K562 (cell line): Measurements from ENCODE around the gene HMGA1. TPM values are rescaled to one million over a fixed set of nuclear protein-coding genes. Genes with fewer than 3 reads are reported as not detected.

Source experiments
- ATF1 ChIP-seq, 2 experiments: fragments of 450-650 bp in 1 of 2; IDR thresholded peaks; 2 replicates each; pipeline ENCODE4 v1.6.1; 2016; ENCODE audit warnings: missing compliant biosample characterization in 1 of 2, missing genetic modification characterization in 1 of 2
- L3MBTL2 ChIP-seq: fragments of 450-650 bp; IDR thresholded peaks from 2 replicates; pipeline ENCODE4 v1.6.1; 2016; ENCODE audit warnings: mild to moderate bottlenecking, moderate library complexity
- MBD2 ChIP-seq: sonication (generic); IDR thresholded peaks from 2 replicates; pipeline ENCODE4 v1.6.1; 2016; ENCODE audit warnings: low read depth, borderline replicate concordance
- MTA3 ChIP-seq: fragments of 450-650 bp; formaldehyde crosslinking; IDR thresholded peaks from 2 replicates; pipeline ENCODE4 v1.6.1; 2017; ENCODE audit warnings: mild to moderate bottlenecking, borderline replicate concordance
- PCBP1 ChIP-seq: fragments of 200-400 bp; formaldehyde crosslinking; IDR thresholded peaks from 2 replicates; pipeline ENCODE4 v1.6.1; 2018; ENCODE audit warnings: mild to moderate bottlenecking, low read depth, low read length; ENCODE audit not compliant: poor library complexity, severe bottlenecking
- POLR2B ChIP-seq: fragments of 450-650 bp; IDR thresholded peaks from 2 replicates; pipeline ENCODE4 v1.6.1; 2018; ENCODE audit warnings: low read depth; ENCODE audit not compliant: partially characterized antibody
- RB1 ChIP-seq: fragments of 450-650 bp; IDR thresholded peaks from 2 replicates; pipeline ENCODE4 v1.6.1; 2017; ENCODE audit warnings: low read depth, mild to moderate bottlenecking
- TARDBP ChIP-seq: fragments of 450-650 bp; IDR thresholded peaks from 2 replicates; pipeline ENCODE4 v1.6.1; 2016
- ZNF224 ChIP-seq: sonication (generic); formaldehyde crosslinking; IDR thresholded peaks from 2 replicates; pipeline ENCODE4 v1.8.0; 2022; ENCODE audit warnings: mild to moderate bottlenecking, missing genetic modification reagents
- ZNF644 ChIP-seq: fragments of 200-800 bp; sonication (Bioruptor generic); IDR thresholded peaks from 2 replicates; pipeline ENCODE4 v1.6.1; 2016; ENCODE audit warnings: low read depth, missing genetic modification characterization, missing compliant biosample characterization
- polyA plus RNA-seq, 8 experiments: library from polyadenylated mRNA; depleted of rRNA in 4 of 8; stranded (reverse) in 5 of 8; unstranded in 3 of 8; fragments of >200 nt; fragmentation: Nextera tagmentation in 2 of 8; fragmentation: Illumina TruSeq in 1 of 8; extraction: Ambion mirVana in 2 of 8; extraction: Trizol in 1 of 8; gene quantifications; 2 replicates each; pipeline versions ENCODE4 v1.2.1 to v1.2.3, GENCODE V29; 2011 to 2014; ENCODE audit warnings: inconsistent platforms in 1 of 8, missing spikeins in 1 of 8
- total RNA-seq, 7 experiments: library from RNA; depleted of rRNA in 6 of 7; stranded (reverse); fragments of >200 nt in 6 of 7; fragmentation: Illumina TruSeq in 2 of 7; extraction: Trizol in 2 of 7; gene quantifications; 2 replicates each; pipeline versions ENCODE4 v1.2.1 to v1.2.3, GENCODE V29; 2011 to 2021; ENCODE audit warnings: low replicate concordance in 1 of 7
- TF ChIP-seq, protein P1 (sequence below): fragments of 450-650 bp; IDR thresholded peaks from 2 replicates; pipeline ENCODE4 v1.6.1; 2016; ENCODE audit warnings: mild to moderate bottlenecking, moderate library complexity
- TF ChIP-seq, protein P2 (sequence below): fragments of 250-450 bp; sonication (Bioruptor Pico); IDR thresholded peaks from 2 replicates; pipeline ENCODE4 v1.4.0; 2020; ENCODE audit warnings: borderline replicate concordance

HMGA1 gene
- total and polyA plus RNA-seq, 9 of the 15 experiments (the other 6 are each of a cell fraction or from before 2014, with no cell fraction given): 27.8 to 1,947 (median 594) TPM

DNA sequence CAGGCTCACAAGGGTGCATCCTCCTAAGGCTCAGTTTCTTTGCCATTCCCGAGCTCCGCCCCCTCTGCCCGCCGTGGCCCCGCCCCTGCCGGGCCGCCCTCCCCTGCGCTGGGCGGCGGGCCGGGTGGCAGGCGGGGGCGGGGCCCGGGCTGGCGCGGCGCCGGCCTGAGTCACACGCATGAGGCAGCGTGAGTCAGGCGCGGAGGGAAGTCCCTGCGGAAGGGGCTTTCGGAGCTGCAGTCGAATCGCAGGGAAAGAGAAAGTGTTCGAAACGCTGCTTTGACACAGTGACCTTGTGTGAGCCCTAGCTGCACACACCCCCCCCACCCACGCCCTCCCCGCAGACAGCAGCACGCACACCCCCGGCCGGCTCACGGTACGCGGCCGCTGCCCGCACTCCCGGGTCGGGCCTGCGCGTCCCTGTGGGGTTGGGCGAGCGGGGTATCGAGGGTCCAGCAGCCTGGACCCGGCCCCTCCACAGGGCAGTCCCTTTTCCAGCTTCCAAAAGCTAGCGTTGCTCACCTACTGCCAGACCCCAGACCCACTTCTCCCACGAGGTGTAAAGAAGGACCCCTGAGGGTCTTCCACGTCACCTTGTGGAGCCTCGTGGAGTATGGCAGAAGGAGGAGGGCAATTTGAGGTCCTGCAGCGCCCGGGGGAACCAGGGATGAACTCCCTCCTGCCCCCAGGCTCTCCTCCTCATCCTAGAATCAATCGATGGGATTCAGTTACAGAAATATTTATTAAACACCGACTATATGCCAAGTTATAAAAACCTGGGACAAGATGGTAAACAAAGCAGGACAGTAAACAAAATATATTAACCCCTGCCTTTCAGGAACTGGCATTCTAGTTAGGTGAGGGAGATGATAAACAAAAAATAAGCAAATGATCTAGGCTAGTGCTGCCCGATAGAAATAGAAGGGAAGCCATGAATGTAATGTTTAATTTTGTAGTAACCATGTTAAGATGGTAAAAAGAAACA is 12.4 kb upstream of the HMGA1 start (continued):
- TF ChIP-seq, protein P1, sequence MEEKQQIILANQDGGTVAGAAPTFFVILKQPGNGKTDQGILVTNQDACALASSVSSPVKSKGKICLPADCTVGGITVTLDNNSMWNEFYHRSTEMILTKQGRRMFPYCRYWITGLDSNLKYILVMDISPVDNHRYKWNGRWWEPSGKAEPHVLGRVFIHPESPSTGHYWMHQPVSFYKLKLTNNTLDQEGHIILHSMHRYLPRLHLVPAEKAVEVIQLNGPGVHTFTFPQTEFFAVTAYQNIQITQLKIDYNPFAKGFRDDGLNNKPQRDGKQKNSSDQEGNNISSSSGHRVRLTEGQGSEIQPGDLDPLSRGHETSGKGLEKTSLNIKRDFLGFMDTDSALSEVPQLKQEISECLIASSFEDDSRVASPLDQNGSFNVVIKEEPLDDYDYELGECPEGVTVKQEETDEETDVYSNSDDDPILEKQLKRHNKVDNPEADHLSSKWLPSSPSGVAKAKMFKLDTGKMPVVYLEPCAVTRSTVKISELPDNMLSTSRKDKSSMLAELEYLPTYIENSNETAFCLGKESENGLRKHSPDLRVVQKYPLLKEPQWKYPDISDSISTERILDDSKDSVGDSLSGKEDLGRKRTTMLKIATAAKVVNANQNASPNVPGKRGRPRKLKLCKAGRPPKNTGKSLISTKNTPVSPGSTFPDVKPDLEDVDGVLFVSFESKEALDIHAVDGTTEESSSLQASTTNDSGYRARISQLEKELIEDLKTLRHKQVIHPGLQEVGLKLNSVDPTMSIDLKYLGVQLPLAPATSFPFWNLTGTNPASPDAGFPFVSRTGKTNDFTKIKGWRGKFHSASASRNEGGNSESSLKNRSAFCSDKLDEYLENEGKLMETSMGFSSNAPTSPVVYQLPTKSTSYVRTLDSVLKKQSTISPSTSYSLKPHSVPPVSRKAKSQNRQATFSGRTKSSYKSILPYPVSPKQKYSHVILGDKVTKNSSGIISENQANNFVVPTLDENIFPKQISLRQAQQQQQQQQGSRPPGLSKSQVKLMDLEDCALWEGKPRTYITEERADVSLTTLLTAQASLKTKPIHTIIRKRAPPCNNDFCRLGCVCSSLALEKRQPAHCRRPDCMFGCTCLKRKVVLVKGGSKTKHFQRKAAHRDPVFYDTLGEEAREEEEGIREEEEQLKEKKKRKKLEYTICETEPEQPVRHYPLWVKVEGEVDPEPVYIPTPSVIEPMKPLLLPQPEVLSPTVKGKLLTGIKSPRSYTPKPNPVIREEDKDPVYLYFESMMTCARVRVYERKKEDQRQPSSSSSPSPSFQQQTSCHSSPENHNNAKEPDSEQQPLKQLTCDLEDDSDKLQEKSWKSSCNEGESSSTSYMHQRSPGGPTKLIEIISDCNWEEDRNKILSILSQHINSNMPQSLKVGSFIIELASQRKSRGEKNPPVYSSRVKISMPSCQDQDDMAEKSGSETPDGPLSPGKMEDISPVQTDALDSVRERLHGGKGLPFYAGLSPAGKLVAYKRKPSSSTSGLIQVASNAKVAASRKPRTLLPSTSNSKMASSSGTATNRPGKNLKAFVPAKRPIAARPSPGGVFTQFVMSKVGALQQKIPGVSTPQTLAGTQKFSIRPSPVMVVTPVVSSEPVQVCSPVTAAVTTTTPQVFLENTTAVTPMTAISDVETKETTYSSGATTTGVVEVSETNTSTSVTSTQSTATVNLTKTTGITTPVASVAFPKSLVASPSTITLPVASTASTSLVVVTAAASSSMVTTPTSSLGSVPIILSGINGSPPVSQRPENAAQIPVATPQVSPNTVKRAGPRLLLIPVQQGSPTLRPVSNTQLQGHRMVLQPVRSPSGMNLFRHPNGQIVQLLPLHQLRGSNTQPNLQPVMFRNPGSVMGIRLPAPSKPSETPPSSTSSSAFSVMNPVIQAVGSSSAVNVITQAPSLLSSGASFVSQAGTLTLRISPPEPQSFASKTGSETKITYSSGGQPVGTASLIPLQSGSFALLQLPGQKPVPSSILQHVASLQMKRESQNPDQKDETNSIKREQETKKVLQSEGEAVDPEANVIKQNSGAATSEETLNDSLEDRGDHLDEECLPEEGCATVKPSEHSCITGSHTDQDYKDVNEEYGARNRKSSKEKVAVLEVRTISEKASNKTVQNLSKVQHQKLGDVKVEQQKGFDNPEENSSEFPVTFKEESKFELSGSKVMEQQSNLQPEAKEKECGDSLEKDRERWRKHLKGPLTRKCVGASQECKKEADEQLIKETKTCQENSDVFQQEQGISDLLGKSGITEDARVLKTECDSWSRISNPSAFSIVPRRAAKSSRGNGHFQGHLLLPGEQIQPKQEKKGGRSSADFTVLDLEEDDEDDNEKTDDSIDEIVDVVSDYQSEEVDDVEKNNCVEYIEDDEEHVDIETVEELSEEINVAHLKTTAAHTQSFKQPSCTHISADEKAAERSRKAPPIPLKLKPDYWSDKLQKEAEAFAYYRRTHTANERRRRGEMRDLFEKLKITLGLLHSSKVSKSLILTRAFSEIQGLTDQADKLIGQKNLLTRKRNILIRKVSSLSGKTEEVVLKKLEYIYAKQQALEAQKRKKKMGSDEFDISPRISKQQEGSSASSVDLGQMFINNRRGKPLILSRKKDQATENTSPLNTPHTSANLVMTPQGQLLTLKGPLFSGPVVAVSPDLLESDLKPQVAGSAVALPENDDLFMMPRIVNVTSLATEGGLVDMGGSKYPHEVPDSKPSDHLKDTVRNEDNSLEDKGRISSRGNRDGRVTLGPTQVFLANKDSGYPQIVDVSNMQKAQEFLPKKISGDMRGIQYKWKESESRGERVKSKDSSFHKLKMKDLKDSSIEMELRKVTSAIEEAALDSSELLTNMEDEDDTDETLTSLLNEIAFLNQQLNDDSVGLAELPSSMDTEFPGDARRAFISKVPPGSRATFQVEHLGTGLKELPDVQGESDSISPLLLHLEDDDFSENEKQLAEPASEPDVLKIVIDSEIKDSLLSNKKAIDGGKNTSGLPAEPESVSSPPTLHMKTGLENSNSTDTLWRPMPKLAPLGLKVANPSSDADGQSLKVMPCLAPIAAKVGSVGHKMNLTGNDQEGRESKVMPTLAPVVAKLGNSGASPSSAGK: peak; percentile 82
- no peak for TF ChIP-seq ZNF224 (CRISPR knock-in tag)
- TF ChIP-seq MBD2: no peak
- peak; percentile 29 for TF ChIP-seq TARDBP
- TF ChIP-seq RB1: peak; percentile 83
- peak; percentile 86 for TF ChIP-seq L3MBTL2
- peak; percentile 75 for TF ChIP-seq ZNF644 (tag)
- no peak for TF ChIP-seq ATF1 (CRISPR knock-in tag; IDR thresholded peaks at IDR 0.05)
- peak; percentile 66 for TF ChIP-seq ATF1 (tag; IDR thresholded peaks at IDR 0.05)
- TF ChIP-seq, protein P2, sequence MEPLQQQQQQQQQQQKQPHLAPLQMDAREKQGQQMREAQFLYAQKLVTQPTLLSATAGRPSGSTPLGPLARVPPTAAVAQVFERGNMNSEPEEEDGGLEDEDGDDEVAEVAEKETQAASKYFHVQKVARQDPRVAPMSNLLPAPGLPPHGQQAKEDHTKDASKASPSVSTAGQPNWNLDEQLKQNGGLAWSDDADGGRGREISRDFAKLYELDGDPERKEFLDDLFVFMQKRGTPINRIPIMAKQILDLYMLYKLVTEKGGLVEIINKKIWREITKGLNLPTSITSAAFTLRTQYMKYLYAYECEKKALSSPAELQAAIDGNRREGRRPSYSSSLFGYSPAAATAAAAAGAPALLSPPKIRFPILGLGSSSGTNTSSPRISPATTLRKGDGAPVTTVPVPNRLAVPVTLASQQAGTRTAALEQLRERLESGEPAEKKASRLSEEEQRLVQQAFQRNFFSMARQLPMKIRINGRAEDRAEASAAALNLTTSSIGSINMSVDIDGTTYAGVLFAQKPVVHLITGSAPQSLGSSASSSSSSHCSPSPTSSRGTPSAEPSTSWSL (CRISPR knock-in tag): no peak
- peak; percentile 59 for TF ChIP-seq POLR2B
- TF ChIP-seq PCBP1: peak; percentile 79
- peak; percentile 85 for TF ChIP-seq MTA3
